Testis (tissue), 2 donors: Measurements from ENCODE around the gene CDK5R2.
"Not testable (repeated sequence)": the region's sequence is repeated elsewhere in the genome, so short reads cannot be mapped to it uniquely, and the experiment has no call there.

Experiments
- POLR2A ChIP-seq: fragments of 450-650 bp; IDR thresholded peaks from one replicate; pipeline ENCODE4 v1.6.1; 2017; ENCODE audit warnings: antibody characterized with exemption, mild to moderate bottlenecking, moderate library complexity
- TF ChIP-seq, protein P1 (sequence below), 3 experiments: fragments of 450-650 bp in 2 of 3; fragments of 200-600 bp in 1 of 3; sonication (generic) in 1 of 3; IDR thresholded peaks; one replicate each; pipeline ENCODE4 v1.5.1; 2016 to 2019; ENCODE audit warnings: antibody characterized with exemption in 3 of 3, mild to moderate bottlenecking in 2 of 3, moderate library complexity in 1 of 3

DNA sequence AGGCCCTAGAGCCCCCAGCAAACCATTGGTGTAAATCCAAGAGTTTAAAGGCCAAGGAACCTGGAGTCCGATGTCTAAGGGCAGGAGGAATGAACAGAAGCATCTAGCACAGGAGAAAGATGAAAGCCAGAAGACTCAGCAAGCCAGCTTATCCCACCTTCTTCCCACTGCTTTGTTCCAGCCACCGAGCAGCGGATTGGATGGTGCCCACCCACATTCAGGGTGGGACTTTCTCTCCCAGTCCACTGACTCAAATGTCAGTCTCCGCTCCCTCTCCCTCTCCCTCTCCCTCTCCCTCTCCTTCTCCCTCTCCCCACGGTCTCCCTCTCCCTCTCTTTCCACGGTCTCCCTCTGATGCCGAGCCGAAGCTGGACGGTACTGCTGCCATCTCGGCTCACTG, 29.0 kb upstream of the CDK5R2 start:
- not testable (repeated sequence) for TF ChIP-seq POLR2A
- TF ChIP-seq, protein P1, sequence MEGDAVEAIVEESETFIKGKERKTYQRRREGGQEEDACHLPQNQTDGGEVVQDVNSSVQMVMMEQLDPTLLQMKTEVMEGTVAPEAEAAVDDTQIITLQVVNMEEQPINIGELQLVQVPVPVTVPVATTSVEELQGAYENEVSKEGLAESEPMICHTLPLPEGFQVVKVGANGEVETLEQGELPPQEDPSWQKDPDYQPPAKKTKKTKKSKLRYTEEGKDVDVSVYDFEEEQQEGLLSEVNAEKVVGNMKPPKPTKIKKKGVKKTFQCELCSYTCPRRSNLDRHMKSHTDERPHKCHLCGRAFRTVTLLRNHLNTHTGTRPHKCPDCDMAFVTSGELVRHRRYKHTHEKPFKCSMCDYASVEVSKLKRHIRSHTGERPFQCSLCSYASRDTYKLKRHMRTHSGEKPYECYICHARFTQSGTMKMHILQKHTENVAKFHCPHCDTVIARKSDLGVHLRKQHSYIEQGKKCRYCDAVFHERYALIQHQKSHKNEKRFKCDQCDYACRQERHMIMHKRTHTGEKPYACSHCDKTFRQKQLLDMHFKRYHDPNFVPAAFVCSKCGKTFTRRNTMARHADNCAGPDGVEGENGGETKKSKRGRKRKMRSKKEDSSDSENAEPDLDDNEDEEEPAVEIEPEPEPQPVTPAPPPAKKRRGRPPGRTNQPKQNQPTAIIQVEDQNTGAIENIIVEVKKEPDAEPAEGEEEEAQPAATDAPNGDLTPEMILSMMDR (IDR thresholded peaks at IDR 0.05): not testable (repeated sequence)
